ENCODE measurements around the gene MIGA1.
A peak's percentile ranks its signal among the peaks of the same experiment; 100 is the strongest.
"Not testable (repeated sequence)": the region's sequence is repeated elsewhere in the genome, so short reads cannot be mapped to it uniquely, and the experiment has no call there.

MIGA1 gene

DNA sequence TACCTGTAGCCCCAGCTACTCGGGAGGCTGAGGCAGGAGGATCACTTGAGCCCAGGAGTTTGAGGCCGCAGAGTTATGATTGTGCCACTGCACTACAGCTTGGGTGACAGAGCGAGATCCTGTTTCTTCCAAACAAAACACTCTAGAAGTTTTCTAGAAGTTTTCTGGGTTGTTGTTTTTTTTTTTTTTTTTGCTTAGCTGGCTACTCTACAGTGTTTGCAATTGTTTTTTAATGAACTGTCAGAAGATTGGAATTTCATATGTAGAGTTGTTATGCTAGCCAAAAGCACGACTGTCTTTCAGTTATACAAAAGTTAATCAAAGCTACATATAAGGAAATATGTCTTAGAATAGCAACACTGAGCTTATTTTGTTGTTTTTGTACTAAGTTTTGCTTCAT is 78.1 kb downstream of the MIGA1 start:
- no peak for FAIRE-seq

DNA sequence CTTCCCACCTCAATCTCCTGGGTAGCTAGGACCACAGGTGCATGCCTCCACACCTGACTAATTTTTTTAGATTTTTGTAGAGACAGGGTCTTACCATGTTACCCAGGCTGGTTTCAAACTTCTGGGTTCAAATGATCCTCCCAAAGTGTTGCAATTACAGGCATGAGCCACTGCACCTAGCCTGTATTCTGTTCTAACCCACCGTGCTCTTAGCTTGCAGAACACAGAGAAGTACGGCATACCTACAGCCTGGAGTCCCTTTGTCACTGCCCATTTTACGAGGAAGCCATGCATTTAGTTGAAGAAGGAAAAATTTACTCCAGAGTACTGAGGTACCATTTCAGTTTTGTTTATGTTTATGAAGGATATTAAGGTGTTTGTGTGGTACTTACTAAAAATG is 79.3 kb downstream of the MIGA1 start:
- no peak for FAIRE-seq

DNA sequence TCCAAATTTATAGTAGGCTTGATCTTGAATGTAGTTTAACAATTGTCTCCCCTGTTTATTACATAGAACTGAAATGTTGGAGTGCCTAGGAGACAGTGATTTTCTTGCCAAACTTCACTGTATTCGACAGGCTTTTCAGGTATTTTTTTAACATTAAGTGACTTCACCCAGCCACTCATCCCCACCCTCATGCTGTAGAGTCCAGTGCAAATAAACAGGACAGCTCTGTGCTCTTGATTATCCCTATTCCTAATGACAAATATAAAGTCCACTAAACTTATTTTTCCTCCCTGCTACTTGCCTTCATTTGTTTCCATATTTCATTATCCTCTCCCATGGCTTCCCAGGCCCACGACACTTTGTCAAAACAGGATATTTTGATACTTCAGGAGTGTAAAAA is 79.8 kb downstream of the MIGA1 start:
- FAIRE-seq: no peak

DNA sequence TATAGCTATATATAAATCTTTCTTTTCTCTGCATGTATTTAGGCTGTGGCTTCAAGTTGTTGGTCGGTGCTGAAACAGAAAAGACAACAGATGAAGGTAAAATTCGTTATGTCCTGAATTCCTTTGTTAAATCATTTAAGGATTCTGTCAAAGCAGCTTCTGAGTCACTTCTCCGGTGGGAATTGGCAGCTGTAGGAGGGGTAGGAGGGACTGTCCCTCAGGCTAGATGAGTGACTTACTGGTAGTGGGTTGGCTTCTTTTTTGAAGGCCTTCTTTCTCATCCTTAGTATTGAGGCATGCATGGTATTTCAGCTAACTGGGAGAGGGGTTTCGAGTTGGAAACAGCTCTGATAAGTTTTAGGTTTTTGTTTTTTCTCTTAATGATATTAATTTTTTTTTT is 86.8 kb downstream of the MIGA1 start:
- FAIRE-seq: no peak

DNA sequence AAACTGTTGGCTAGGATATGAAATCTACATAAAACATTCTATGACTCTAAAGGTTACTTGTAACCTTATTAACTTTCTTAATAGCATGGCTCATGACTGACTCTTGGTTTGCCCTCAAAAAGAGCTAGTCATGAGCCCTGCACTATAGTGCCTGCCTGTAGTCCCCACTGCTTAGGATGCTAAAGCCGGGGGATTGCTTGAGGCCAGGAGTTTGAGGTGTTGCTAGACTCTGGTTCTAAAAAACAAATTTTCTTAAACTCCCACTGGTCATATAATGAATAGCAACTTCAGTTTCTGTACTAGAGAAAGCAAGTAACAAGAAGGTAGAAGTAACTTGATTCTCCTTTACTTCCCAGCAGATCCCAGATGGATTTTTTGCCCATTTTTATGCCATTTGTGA is 93.2 kb downstream of the MIGA1 start:
- FAIRE-seq: no peak

DNA sequence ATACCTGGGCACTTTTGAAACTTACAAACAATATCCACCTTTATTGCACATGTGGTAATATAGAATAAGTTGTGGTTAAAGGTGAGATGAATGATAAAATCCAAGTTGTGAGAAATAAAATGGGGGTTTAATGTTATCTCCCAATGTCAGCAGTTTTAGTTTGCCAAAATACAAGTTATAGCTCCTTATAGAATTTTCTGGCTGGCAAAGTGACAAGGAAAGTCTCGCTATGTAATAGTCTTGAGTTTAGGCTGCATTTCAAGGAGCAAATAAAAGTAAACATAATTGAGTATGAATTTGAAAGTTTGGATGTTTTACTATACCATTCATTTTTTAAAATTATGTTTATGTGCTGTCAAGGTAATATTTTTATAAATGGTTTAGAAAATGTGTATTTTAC is 94.0 kb downstream of the MIGA1 start:
- FAIRE-seq: no peak

DNA sequence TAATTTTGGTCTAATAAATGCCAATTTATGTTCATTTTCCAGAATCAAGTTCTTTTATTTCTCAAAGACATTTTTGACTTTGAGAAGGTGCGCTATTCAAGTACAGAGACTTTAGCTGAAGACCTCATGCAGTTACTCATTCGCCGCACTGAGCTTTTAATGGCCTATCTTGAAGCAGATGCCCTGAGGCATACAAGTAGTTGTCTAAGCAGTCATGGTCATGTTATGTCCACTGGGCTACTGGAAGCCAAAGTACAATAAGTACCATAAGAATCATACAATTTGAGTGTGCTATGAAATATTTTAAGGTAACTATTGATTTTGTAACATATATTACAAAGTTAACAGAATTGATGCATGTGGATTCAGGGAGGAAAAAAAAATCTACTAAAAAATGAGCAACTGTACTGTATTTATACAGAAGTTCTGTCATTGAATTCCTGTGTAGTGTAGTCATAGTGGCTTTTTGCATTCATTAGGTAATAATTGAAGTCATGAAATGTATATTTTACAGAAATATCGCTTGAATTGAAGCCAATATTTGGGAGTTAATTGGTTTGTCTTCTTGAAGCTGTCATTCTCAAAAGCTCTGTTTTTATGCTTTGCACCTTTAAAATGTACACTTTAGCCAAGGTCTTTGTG is 95.5 kb downstream of the MIGA1 start:
- FAIRE-seq: no peak

DNA sequence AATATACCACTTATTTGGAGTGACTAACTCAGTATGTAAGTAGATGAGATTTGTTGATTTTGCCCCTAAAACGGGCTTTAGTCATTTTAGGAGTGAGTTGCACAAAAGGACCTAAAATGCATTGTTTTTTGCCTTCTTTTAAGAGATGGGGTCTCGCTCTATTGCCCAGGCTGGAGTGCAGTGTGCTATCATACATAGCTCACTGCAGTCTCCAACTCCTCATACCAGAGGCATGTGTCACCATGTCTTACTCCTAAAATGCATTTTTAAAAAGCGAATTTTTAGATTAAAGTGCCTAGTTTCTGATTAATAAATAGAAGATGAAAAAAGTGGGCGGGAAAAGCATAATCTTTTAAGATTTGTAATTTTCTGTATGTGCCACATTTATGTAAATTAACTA is 97.4 kb downstream of the MIGA1 start:
- FAIRE-seq: no peak

DNA sequence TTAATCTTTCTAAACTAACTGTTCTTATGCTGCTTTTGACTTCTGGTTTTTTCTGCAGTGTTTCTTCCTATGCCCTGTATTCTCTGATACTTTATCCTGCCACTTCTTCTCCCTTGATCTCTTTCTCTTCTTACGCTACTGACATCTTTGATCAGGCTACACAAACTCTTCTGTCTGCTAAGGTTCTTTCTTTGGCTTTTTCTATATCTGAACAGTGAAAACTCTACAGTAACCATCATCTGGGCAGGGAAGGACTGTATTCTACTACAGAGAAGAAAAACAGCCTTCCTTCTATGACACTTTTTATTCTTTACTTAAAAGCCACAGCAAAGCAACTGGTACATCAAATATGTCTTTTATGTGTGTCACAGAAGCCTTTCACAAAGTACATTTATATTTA is 101.6 kb downstream of the MIGA1 start:
- FAIRE-seq: no peak

DNA sequence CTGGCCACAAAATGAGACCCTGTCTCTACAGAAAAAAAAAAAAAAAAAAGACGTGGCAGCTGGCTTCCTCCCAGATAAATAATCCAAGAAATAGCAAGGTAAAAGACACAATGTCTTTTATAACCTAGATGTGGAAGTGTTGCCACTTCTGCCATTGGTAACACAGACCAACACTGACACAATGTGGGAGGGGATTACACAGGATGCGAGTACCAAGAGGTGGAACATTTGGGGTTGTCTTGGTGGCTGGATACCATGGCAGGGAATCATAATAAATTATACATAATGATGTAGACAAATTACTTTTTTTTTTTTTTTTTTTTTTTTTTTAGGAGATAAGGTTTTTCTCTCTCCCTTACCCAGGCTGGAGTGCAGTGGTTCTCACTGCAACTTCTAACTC is 103.0 kb downstream of the MIGA1 start:
- no peak for FAIRE-seq

DNA sequence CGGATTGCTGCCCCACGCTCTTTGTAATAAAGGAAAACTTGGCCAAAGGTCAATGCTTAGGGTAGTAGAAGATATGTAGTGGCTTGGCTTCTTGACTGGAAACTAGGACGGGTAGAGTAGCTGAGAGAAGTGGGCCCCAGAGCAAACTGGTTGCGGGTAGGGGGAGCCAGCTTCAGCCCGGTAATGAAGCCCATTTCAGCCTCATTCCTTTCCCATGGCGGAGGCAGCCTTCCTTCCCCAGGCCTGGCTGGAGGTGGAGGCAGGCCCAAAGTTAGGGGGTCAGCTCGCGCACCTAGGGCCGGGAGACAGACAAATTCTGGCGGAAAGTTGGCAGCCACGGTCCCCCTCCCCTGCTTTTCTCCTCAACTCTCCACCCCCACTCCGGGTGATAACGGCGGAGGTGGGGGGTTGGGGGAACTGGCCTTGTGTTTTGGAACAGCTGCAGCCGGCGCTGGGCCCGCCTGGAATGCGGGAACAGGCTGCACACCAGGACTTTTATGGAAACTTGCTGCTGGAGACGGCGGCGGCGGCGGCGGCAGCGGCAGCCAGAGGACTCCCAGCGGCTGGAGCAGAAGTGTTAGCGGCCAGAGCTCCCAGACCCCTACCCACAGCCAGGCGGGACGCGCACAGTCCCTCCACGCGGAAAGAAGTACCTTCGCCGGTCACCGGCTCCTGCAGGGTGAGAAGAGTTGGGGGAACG is 108.8 kb downstream of the MIGA1 start, which contains the start of gene NEXN:
Gene NEXN (plus strand): TSS at position 544 of the 700 bp plus-strand sequence. CDS start 27,483 bp downstream, outside the sequence.
- FAIRE-seq: no peak

DNA sequence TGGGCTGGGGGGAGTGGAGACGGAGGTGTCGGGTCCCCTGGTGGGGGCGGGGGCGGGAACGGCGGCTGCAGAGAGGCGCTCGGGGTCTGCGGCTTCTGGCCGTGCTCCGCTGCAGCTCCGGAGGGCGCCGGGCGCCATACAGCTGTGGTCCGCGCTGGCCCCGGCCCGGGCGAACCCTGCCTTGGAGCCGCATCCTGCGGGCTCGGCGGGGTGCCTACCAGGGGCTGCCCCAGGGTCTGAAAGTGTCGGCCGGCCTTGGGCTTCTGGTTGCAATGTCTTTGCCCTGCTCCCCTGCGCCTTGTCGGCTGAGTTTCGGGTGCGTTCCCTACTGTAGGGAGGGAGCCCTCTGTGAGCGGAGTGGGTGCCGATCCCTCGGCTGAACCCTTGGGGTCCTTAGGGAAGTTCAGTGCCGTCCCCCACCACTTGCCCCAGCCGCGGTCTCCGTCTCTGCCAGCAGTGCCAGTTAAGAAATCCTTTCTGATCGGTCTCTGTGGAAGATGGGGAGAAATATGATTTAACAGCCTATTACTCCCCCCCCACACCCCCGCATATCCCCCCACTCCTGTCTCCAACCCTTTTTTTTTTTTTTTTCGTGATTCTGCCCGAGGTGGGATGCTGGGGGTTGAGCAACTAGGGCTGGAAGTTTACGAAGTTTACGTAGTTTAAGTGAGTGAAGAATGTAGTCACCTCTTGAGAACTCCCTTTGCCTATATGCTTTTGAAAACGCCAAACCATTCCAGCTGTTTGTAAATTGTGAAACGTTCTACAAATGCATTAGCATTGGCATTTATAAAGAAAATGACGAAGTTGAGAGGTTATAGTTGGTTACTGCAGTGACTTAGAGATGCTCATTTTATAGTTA is 109.6 kb downstream of the MIGA1 start:
- no peak for FAIRE-seq

DNA sequence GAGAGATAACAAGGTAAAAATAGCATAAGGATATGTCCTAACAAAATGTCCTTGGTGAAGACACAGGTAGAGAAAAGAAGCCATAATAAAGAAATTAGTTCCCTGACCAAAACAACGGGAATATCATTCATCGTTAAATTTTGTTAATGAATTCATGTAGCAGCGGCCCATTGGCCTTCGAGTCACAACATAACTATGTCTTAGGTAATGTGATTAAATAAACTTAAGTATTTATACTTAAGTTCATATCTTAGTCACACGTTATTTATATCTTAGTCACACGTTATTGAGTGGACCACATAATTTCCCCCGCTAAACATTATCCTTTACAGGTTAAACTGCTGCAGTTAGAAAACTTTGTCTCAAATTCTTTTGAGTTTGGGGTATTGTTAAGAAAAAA is 110.2 kb downstream of the MIGA1 start:
- no peak for FAIRE-seq

DNA sequence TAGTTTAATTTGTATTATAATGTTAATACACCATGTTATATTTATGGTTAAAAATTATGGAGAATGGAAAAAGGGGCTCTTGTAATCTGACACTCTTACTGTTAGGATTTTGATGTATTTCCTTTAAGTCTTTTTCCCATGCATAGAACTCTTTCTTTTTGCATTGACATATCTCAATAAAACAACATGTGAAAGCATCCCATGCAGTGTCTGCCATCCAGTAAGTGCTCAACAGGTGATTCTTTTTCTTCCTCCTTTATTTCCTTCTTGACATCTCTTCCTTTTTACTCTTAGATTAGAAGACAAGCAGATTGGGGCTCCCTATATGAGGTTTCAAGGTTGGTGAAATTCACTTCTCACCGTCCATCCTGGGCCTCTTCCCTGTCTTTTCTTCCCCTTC is 111.8 kb downstream of the MIGA1 start:
- no peak for FAIRE-seq

DNA sequence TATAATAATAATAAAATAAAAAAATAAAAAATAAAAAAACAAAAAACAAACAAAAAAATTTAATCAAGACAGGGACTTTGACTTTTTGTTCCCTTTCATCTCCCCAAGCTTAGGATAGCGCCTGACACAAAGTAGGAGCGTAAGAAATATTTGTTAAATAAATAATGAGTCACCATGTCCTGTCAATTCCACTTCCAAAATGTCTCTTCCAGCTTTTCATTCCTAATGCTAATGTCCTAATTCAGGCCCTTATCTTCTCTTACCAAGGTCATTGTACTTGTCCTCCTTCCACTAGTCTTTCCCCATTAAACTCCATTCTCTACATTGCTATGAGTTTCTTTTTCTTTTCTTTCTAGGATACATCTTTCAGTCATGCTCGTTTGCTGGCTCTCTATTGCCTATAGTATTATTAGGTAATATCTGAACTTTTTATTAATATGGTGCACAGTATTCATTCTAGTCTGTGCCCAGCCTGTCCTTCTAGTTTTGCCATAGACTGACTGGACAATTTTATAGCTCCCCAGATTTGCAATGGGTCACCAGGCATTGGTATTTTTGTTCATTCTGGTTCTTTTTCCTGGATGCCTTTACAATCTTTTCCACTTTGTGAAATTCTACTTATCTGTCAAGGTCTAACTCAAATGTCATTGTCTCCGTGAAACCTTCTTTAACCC is 120.3 kb downstream of the MIGA1 start:
- FAIRE-seq: no peak

DNA sequence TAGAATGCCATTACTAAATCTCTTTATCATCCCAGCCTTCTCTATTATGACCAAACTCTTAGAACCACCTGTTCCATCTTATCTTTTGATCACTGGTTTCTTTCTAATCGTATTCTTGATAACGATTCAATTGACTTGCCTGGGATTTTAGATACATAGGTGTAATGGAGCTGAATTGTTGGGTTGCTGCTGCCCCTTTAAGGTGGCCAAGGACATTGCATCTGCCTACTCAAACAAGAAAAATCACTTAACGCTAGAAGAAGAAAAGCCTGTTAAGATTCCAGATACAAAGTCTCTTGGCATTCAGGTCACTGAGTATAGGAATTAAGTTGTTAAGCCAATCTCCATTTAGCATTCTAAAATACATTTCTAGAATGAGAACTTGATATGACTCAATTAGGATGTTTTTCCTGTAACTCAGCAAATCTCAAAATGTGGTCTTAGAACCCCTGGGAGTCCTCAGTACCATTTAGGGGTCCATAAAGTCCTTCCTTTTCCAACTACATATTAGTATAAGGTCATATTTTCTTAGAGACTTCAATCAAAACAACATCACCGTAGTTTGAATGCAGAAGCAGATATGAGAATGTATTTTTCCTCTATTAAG is 121.3 kb downstream of the MIGA1 start:
- peak; percentile 85 for FAIRE-seq

DNA sequence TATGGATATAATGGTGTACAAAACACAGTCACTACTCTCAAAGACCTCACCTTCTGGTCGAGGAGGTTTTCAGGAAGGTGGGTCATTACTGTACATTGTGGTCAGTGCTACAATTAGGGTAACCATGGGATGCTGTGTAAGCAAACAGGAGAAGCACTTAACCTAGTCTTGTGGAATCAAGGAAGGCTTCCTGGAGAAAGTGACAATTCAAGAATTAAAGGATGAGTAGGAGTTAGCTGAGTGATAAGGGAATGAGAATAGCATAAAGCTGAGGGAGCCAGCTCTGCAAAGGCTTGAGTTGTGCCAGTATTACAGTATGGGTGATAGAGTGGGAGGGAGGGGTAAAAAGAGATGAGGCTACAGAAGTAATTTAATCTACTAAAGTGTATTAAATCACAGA is 126.2 kb downstream of the MIGA1 start:
- FAIRE-seq: no peak

DNA sequence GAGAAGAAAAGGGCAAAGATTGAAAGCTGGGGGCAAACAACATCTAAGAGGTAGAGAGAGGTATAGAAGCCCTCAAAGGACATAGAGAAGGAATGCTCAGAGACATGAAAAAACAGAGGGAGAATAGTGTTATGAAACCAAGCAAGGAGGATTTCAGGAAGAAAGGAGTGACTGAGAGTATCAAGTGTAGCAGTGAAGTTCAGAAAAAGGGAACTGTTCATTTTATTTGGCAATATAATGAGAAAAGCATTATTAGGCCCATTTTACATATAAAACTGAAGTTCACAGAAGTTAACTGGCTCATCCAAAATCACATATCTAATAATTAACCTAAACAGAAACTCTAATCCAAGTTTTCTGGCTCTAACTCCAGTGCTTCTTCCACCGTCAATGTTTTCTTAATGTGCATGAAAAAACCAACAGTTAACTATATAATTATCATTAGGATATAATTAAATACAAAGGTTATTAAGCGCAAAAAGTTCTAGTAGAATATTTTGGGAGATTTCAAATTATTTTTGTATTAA is 126.6 kb downstream of the MIGA1 start:
- no peak for FAIRE-seq

DNA sequence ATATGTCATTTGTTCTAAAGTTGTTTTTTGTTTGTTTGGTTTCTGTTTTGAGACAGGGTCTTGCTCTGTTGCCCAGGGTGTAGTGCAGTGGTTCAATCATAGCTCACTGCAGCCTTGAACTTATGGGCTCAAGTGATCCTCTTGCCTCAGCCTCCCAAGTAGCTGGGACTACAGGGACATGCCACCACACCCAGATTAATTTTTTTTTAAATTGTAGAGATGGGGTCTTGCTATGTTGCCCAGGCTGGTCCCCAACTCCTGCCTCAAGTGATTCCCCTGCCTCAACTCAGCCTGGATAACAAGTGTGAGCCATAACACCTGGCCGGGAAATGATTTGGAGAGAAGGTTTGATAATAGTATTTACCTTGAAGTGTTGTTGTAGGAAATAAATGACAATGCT is 127.2 kb downstream of the MIGA1 start:
- FAIRE-seq: no peak

DNA sequence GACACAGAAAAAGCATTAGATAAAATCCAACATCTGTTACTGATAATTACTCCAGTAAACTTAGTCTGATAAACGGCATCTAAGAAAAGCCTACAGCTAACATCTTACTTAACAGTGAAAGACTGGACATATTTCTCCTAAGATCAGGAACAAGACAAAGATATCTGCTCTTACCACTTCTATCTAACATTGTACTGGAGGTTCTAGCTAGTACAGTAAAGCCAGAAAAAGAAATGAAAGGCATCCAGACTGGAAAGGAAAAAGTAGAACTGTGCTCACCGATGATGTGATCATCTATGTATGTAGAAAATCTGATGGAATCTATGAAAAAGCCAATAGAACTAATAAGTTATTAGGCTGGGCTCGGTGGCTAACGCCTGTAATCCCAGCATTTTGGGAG is 130.7 kb downstream of the MIGA1 start:
- FAIRE-seq: no peak

DNA sequence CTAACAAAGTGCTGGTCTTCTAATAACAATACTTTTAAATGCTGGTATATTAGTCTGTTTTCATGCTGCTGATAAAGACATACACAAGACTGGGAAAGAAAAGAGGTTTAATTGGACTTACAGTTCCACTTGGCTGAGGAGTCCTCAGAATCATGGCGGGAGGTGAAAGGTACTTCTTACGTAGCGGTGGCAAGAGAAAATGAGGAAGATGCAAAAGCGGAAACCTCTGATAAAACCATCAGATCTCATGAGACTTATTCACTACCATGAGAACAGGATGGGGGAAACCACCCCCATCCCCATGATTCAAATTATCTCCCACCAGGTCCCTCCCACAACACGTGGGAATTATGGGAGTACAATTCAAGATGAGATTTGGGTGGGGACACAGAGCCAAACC is 139.5 kb downstream of the MIGA1 start:
- FAIRE-seq: not testable (repeated sequence)

DNA sequence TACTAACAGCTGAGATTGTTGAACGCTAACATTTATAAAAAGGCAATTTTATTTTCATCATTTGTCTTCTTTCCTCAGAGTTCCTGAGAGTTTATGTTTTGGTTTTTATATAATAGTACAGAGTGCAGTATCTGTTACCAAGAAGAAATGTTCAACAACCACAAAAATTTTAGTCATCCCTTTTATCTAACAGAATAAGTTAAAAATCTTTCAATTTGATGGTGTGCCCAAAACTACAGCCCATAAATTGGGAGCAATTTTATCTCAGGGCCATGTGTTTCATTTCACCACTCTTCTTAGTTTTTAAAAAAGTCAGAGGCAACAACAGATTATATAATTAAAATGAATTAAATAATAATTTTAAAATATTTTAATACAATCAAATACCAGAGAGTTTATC is 146.1 kb downstream of the MIGA1 start:
- peak; percentile 76 for FAIRE-seq

DNA sequence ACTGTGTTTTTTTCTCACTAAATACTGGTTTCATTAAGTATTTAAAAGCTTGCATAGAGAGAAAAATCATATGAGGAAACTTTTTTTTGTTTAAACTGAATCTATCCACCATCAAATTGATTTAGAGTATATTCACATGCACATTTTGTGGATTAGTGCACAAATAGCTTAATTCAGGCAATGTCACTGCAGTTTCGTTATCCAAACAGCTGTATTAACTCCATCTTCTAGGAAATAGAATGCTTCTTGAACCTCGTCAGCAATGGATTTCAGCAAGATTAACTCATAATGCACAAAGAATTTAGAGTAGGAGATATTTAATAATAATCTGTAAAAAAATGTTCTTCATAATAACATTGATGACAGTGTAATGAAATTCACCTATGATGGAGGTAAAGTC is 146.5 kb downstream of the MIGA1 start:
- no peak for FAIRE-seq

Data from A204.1 (cell line).